ENCODE data around the gene AACS. TPM values are rescaled to one million over a fixed set of nuclear protein-coding genes. Genes with fewer than 3 reads are reported as not detected.

The AACS gene
- total RNA-seq, 2 experiments from 2014 or later, result 10.2 to 24.6 TPM

DNA sequence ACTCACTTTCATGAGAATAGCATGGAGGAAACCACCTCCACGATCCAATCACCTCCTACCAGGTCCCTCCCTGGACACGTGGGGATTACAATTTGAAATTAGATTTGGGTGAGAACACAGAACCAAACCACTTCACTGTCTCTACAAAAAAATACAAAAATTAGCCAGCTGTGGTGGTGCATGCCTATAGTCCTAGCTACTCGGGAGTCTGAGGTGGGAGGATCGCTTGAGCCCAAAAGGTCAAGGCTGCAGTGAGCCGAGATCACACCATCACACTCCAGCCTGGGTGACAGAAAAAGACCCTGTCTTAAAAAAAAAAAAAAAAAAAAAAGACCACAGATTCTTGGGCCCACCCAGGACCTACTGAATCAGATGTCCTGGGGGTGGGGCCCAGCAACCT, 43.5 kb upstream of the AACS start:
- no peak overlapping the region for H3K27ac ChIP-seq (ENCODE audit: low read depth, low read length, poor library complexity, severe bottlenecking)
- ChIA-PET CTCF (ENCODE audit: unreplicated experiment) (no interaction called here), POLR2A (interaction anchor here (1.2 kb wide), 1 partner anchor 16 kb away, joined by 3 read pairs; no protein-coding TSS in a partner anchor)
- intact Hi-C loops (cut with micrococcal nuclease; ENCODE audit: unreplicated experiment), result no loop called here
- DNase-seq (ENCODE audit: low spot score), result no peak
- peaks cover 98% of the 10 kb centered on the region for H3K36me3 ChIP-seq (ENCODE audit: insufficient read depth, low read length)
- no peaks in the 10 kb centered on the region for H3K4me1 ChIP-seq (ENCODE audit: insufficient read depth, low read length, poor library complexity, severe bottlenecking)
- H4K20me1 ChIP-seq (ENCODE audit: insufficient read depth, low read length), result no peaks in the 10 kb centered on the region; the same call in 1 of the 2 replicates
- H2AFZ ChIP-seq (ENCODE audit: low read length), result no peak overlapping the region
- peaks cover 13% of the 10 kb centered on the region; the same call in 1 of the 2 replicates for H3K79me2 ChIP-seq (ENCODE audit: insufficient read depth, low read depth, low read length)
- TF ChIP-seq, protein P1, sequence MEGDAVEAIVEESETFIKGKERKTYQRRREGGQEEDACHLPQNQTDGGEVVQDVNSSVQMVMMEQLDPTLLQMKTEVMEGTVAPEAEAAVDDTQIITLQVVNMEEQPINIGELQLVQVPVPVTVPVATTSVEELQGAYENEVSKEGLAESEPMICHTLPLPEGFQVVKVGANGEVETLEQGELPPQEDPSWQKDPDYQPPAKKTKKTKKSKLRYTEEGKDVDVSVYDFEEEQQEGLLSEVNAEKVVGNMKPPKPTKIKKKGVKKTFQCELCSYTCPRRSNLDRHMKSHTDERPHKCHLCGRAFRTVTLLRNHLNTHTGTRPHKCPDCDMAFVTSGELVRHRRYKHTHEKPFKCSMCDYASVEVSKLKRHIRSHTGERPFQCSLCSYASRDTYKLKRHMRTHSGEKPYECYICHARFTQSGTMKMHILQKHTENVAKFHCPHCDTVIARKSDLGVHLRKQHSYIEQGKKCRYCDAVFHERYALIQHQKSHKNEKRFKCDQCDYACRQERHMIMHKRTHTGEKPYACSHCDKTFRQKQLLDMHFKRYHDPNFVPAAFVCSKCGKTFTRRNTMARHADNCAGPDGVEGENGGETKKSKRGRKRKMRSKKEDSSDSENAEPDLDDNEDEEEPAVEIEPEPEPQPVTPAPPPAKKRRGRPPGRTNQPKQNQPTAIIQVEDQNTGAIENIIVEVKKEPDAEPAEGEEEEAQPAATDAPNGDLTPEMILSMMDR (conservative IDR thresholded peaks at IDR 0.05; ENCODE audit: low read length), result no peak
- no peak for TF ChIP-seq EZH2phosphoT487 (IDR thresholded peaks at IDR 0.05; ENCODE audit: borderline replicate concordance, low read depth, low read length)
- no TSS peak for BruUV-seq (replicated peaks)
- H3K4me2 ChIP-seq (ENCODE audit: low read length), result no peak overlapping the region
- H3K4me3 ChIP-seq (ENCODE audit: low read depth, low read length, poor library complexity, severe bottlenecking), result no peak overlapping the region
- no peaks in the 10 kb centered on the region for H3K9me3 ChIP-seq (ENCODE audit: low read length)
- H3K9me2 ChIP-seq (ENCODE audit: insufficient read depth, low read length), result no peaks in the 10 kb centered on the region

DNA sequence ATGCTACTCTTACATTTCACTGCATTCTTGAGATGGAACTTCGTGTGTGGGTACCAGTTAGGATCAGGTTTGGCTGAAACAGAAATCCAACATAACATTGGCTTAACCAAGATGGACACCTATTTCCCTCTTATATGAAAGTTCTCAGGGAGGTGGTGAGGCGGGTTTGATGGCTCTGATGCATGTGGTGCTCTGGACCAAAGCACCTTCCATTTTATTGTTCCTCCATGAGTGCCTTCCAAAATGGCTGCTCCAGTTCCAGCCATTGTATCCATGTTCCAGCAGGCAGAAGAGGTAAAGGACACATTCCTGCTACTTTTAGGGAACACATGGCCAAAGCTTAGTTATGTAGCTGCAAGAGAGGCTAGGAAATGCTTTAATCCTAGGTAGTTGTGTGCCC, 42.2 kb upstream of the AACS start:
- Histone ChIP-seq H3K9me3 (ENCODE audit: low read length) (no peaks in the 10 kb centered on the region), H3K4me3 (ENCODE audit: low read depth, low read length, poor library complexity, severe bottlenecking) (no peak overlapping the region), H4K20me1 (ENCODE audit: insufficient read depth, low read length) (no peaks in the 10 kb centered on the region), H3K4me2 (ENCODE audit: low read length) (no peak overlapping the region), H3K9me2 (ENCODE audit: insufficient read depth, low read length) (no peaks in the 10 kb centered on the region), H3K27ac (ENCODE audit: low read depth, low read length, poor library complexity, severe bottlenecking) (no peak overlapping the region), H2AFZ (ENCODE audit: low read length) (no peak overlapping the region), H3K4me1 (ENCODE audit: insufficient read depth, low read length, poor library complexity, severe bottlenecking) (no peaks in the 10 kb centered on the region), H3K79me2 (ENCODE audit: insufficient read depth, low read depth, low read length) (peaks cover 17% of the 10 kb centered on the region; the same call in 1 of the 2 replicates), H3K36me3 (ENCODE audit: insufficient read depth, low read length) (peaks cover 97% of the 10 kb centered on the region)
- intact Hi-C loops (cut with micrococcal nuclease; ENCODE audit: unreplicated experiment), result no loop called here
- POLR2A ChIA-PET, result no interaction called here
- BruUV-seq (replicated peaks), result no TSS peak
- DNase-seq (ENCODE audit: low spot score), result no peak
- TF ChIP-seq, protein P1 (conservative IDR thresholded peaks at IDR 0.05; ENCODE audit: low read length), result no peak
- no peak for TF ChIP-seq EZH2phosphoT487 (IDR thresholded peaks at IDR 0.05; ENCODE audit: borderline replicate concordance, low read depth, low read length)
- CTCF ChIA-PET (ENCODE audit: unreplicated experiment), result no interaction called here

DNA sequence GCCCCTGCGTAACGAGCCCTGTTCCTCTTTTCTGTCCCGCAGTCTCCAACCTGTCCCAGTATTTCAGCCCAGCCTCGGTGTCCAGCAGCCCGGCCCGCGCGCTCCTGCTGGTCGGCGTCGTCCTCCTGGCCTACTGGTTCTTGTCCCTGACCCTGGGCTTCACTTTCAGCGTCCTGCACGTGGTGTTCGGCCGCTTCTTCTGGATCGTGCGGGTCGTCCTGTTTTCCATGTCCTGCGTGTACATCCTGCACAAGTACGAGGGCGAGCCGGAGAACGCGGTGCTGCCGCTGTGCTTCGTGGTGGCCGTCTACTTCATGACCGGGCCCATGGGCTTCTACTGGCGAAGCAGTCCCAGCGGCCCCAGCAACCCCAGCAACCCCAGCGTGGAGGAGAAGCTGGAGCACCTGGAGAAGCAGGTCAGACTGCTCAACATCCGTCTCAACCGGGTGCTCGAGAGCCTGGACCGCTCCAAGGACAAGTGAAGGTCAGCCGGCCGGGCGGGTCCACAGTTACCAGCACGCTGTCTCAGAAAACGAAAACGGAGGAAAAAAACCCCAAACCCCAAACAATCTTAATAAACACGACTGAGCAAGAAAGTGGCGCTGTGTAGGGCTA, 40.2 kb upstream of the AACS start:
- Histone ChIP-seq H3K36me3 (ENCODE audit: insufficient read depth, low read length) (peaks cover 97% of the 10 kb centered on the region), H3K79me2 (ENCODE audit: insufficient read depth, low read depth, low read length) (peaks cover 18% of the 10 kb centered on the region; the same call in 1 of the 2 replicates), H2AFZ (ENCODE audit: low read length) (no peak overlapping the region), H4K20me1 (ENCODE audit: insufficient read depth, low read length) (no peaks in the 10 kb centered on the region), H3K9me3 (ENCODE audit: low read length) (no peaks in the 10 kb centered on the region), H3K27ac (ENCODE audit: low read depth, low read length, poor library complexity, severe bottlenecking) (no peak overlapping the region), H3K4me1 (ENCODE audit: insufficient read depth, low read length, poor library complexity, severe bottlenecking) (no peaks in the 10 kb centered on the region), H3K4me2 (ENCODE audit: low read length) (no peak overlapping the region), H3K4me3 (ENCODE audit: low read depth, low read length, poor library complexity, severe bottlenecking) (no peak overlapping the region), H3K9me2 (ENCODE audit: insufficient read depth, low read length) (no peaks in the 10 kb centered on the region)
- no peak for DNase-seq (ENCODE audit: low spot score)
- TF ChIP-seq, protein P1 (conservative IDR thresholded peaks at IDR 0.05; ENCODE audit: low read length), result no peak
- TF ChIP-seq EZH2phosphoT487 (IDR thresholded peaks at IDR 0.05; ENCODE audit: borderline replicate concordance, low read depth, low read length), result no peak
- no TSS peak for BruUV-seq (replicated peaks)
- intact Hi-C loops (cut with micrococcal nuclease; ENCODE audit: unreplicated experiment), result no loop called here
- CTCF ChIA-PET (ENCODE audit: unreplicated experiment), result no interaction called here
- POLR2A ChIA-PET, result no interaction called here
